CD14-positive monocyte (primary cell): ENCODE data around the gene KRT38. TPM values are rescaled to one million over a fixed set of nuclear protein-coding genes. Genes with fewer than 3 reads are reported as not detected.

ENCODE experiments used
- DNase-seq, 3 donors: peaks; one replicate each; pipeline ENCODE4 v3.0.0-alpha.2; 2011 to 2022
- H2AFZ ChIP-seq: 2 replicates; pipeline ENCODE4 v1.6.0; 2012; ENCODE audit warnings: mild to moderate bottlenecking, low read depth, low read length, inconsistent platforms; ENCODE audit not compliant: insufficient read depth, poor library complexity, severe bottlenecking
- H3K27ac ChIP-seq, 2 donors: 1 replicate in 1 of 2; 2 replicates in 1 of 2; pipeline ENCODE4 v1.5.1; 2012 to 2013; ENCODE audit warnings: low read length in 2 of 2, control low read depth in 1 of 2, inconsistent platforms in 1 of 2, low read depth in 1 of 2, mild to moderate bottlenecking in 1 of 2
- H3K27me3 ChIP-seq, 2 donors: one replicate each; pipeline versions ENCODE4 v1.6.0 to v1.6.1; 2011 to 2013; ENCODE audit warnings: low read length in 2 of 2; ENCODE audit not compliant: control insufficient read depth in 2 of 2, insufficient read depth in 2 of 2
- H3K36me3 ChIP-seq, 2 donors: replicated peaks in 1 of 2; 1 replicate in 1 of 2; 2 replicates in 1 of 2; pipeline versions ENCODE4 v1.5.1 to v1.6.1; 2012 to 2013; ENCODE audit warnings: low read length in 2 of 2, control low read depth in 1 of 2, inconsistent platforms in 1 of 2, mild to moderate bottlenecking in 1 of 2; ENCODE audit not compliant: insufficient read depth in 2 of 2, control insufficient read depth in 1 of 2
- H3K4me1 ChIP-seq, 2 donors: 1 replicate in 1 of 2; 2 replicates in 1 of 2; pipeline versions ENCODE4 v1.5.1 to v1.6.1; 2012 to 2013; ENCODE audit warnings: low read length in 2 of 2, control low read depth in 1 of 2, inconsistent platforms in 1 of 2, mild to moderate bottlenecking in 1 of 2, moderate library complexity in 1 of 2; ENCODE audit not compliant: insufficient read depth in 2 of 2, control insufficient read depth in 1 of 2
- H3K4me2 ChIP-seq: replicated peaks from 2 replicates; pipeline ENCODE3; 2012; ENCODE audit warnings: low read length, moderate library complexity, mild to moderate bottlenecking; ENCODE audit not compliant: poor library complexity, severe bottlenecking; ENCODE audit errors: extremely low read depth
- H3K4me3 ChIP-seq, 3 experiments: fragments of 200-600 bp in 1 of 3; sonication (generic) in 1 of 3; replicated peaks in 1 of 3; 1 replicate in 2 of 3; 2 replicates in 1 of 3; pipeline ENCODE4 v1.5.1; 2011 to 2013; ENCODE audit warnings: low read length in 3 of 3, mild to moderate bottlenecking in 3 of 3, control low read depth in 2 of 3, low read depth in 2 of 3, inconsistent platforms in 1 of 3, moderate library complexity in 1 of 3
- H3K79me2 ChIP-seq: 2 replicates; pipeline ENCODE4 v1.6.0; 2012; ENCODE audit warnings: mild to moderate bottlenecking, control low read depth, inconsistent platforms, low read length, moderate library complexity; ENCODE audit not compliant: insufficient read depth
- H3K9ac ChIP-seq: 2 replicates; pipeline ENCODE4 v1.6.0; 2017; ENCODE audit warnings: low read length, mild to moderate bottlenecking; ENCODE audit not compliant: insufficient read depth, poor library complexity, severe bottlenecking
- H3K9me3 ChIP-seq, 2 donors: replicated peaks in 1 of 2; 1 replicate in 1 of 2; 2 replicates in 1 of 2; pipeline versions ENCODE4 v1.5.1 to v1.6.1; 2012 to 2013; ENCODE audit warnings: low read length in 2 of 2, control low read depth in 1 of 2; ENCODE audit not compliant: control insufficient read depth in 1 of 2, insufficient read depth in 1 of 2
- H4K20me1 ChIP-seq: 2 replicates; pipeline ENCODE4 v1.6.0; 2012; ENCODE audit warnings: mild to moderate bottlenecking, low read length, control low read depth, moderate library complexity; ENCODE audit not compliant: insufficient read depth
- H3K27ac Mint-ChIP-seq, 7 donors: one replicate each; pipeline ENCODE4 v1.8.0; 2020; ENCODE audit warnings: mild to moderate bottlenecking in 7 of 7, mixed read lengths in 7 of 7, moderate library complexity in 6 of 7, inconsistent platforms in 2 of 7
- H3K27me3 Mint-ChIP-seq, 3 donors: one replicate each; pipeline ENCODE4 v1.8.0; 2021 to 2022; ENCODE audit warnings: low read depth in 3 of 3, mild to moderate bottlenecking in 3 of 3, mixed read lengths in 3 of 3, moderate library complexity in 3 of 3, inconsistent platforms in 1 of 3
- H3K36me3 Mint-ChIP-seq, 2 donors: one replicate each; pipeline ENCODE4 v1.8.0; 2020; ENCODE audit warnings: mixed read lengths in 2 of 2, inconsistent platforms in 1 of 2, mild to moderate bottlenecking in 1 of 2
- H3K4me1 Mint-ChIP-seq: one replicate; pipeline ENCODE4 v1.8.0; 2020; ENCODE audit warnings: mild to moderate bottlenecking, mixed read lengths
- H3K4me3 Mint-ChIP-seq, 2 donors: one replicate each; pipeline ENCODE4 v1.8.0; 2020; ENCODE audit warnings: mild to moderate bottlenecking in 2 of 2, mixed read lengths in 2 of 2, moderate library complexity in 1 of 2
- H3K9me3 Mint-ChIP-seq, 7 donors: one replicate each; pipeline ENCODE4 v1.8.0; 2020 to 2022; ENCODE audit warnings: mixed read lengths in 7 of 7, mild to moderate bottlenecking in 6 of 7, moderate library complexity in 6 of 7, inconsistent platforms in 2 of 7
- WGBS: methylation state at CpG from one replicate; pipeline ENCODE4 v1.1.5; 2013; ENCODE audit warnings: missing lambda C conversion rate; ENCODE audit not compliant: insufficient coverage; 5-methylcytosine and 5-hydroxymethylcytosine counted together
- intact Hi-C, 2 donors: fragments of 100-400 bp; cut with micrococcal nuclease; formaldehyde crosslinking; loops; one replicate each; pipeline versions ENCODE4 v1.15.0 to v1.15.1; 2023
- polyA plus RNA-seq, 3 donors: library from polyadenylated mRNA; depleted of rRNA in 1 of 3; unstranded in 2 of 3; stranded (reverse) in 1 of 3; fragments of 300-500 nt in 2 of 3; fragments of >200 nt in 1 of 3; fragmentation: Illumina TruSeq in 2 of 3; gene quantifications; 1 replicate in 2 of 3; 2 replicates in 1 of 3; pipeline ENCODE4 v1.2.3, GENCODE V29; 2012 to 2021
- TF ChIP-seq, protein P1 (sequence below): fragments of 200-600 bp; IDR thresholded peaks from one replicate; pipeline ENCODE4 v1.8.0; 2022; ENCODE audit warnings: antibody characterized with exemption, mild to moderate bottlenecking

Gene KRT38
- polyA plus RNA-seq, 3 donors = not detected

DNA sequence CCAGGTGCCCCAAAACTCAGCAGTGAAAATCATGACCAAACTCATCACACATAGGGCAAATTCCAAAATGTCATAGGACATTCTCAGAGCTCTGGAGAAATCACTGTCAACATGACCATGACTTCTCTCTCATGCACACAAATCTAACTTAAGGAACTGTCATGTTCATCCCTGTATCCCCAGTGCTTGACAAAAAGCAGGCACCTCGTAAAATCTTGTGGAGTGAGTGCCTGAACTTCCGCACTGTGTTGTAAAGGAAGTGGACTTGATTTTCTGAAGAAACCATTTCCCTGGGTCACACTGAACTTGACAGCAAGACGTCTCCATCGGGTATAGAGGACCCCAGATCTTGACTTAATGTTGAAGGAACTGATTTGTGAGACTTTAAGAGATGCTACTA lies 19.2 kb downstream of the KRT38 start:
- Histone ChIP-seq H3K27ac (no peak overlapping the region), H3K79me2 (no peaks in the 10 kb centered on the region), H2AFZ (no peak overlapping the region), H3K4me3 (no peak overlapping the region), H4K20me1 (no peaks in the 10 kb centered on the region), H3K4me1 (peaks cover 4 to 5% of the 10 kb centered on the region in 2 donors), H3K9ac (no peak overlapping the region), H3K36me3 (no peaks in the 10 kb centered on the region), H3K4me2 (no peak overlapping the region), H3K9me3 (no peaks in the 10 kb centered on the region), H3K27me3 (no peaks in the 10 kb centered on the region)
- no peaks in the 10 kb centered on the region for H3K9me3 Mint-ChIP-seq
- peaks cover 7% of the 10 kb centered on the region for H3K4me1 Mint-ChIP-seq
- H3K27ac Mint-ChIP-seq = no peak overlapping the region
- WGBS = 75% methylated on average over 2 of the region's 4 CpGs
- DNase-seq = no peak
- no peak overlapping the region for H3K4me3 Mint-ChIP-seq
- no peaks in the 10 kb centered on the region for H3K36me3 Mint-ChIP-seq
- H3K27me3 Mint-ChIP-seq = peaks cover 4 to 9% (median 6%) of the 10 kb centered on the region in 3 donors
- TF ChIP-seq, protein P1, sequence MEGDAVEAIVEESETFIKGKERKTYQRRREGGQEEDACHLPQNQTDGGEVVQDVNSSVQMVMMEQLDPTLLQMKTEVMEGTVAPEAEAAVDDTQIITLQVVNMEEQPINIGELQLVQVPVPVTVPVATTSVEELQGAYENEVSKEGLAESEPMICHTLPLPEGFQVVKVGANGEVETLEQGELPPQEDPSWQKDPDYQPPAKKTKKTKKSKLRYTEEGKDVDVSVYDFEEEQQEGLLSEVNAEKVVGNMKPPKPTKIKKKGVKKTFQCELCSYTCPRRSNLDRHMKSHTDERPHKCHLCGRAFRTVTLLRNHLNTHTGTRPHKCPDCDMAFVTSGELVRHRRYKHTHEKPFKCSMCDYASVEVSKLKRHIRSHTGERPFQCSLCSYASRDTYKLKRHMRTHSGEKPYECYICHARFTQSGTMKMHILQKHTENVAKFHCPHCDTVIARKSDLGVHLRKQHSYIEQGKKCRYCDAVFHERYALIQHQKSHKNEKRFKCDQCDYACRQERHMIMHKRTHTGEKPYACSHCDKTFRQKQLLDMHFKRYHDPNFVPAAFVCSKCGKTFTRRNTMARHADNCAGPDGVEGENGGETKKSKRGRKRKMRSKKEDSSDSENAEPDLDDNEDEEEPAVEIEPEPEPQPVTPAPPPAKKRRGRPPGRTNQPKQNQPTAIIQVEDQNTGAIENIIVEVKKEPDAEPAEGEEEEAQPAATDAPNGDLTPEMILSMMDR = no peak
- intact Hi-C loops = no loop called here

DNA sequence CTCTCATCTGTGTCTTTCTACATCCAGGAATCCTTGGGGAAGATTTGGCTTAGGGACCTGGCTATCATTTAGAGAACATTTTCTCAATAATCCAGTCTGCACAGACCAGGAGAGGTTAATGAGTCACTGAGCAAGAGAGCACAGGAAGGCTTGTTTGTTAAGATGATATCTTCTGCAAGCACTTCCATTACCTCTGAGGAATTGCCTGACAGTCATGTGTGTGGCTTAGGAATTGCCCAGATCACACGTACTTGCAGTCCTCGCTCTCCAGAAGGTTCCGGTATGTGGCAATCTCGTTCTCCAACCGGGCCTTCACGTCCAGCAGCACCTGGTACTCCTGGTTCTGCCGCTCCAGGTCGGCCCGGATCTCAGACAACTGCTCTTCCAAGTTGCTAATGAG lies 19.7 kb downstream of the KRT38 start:
- Histone ChIP-seq H3K27me3 (no peaks in the 10 kb centered on the region), H3K27ac (no peak overlapping the region), H3K9ac (no peak overlapping the region), H2AFZ (no peak overlapping the region), H4K20me1 (no peaks in the 10 kb centered on the region), H3K79me2 (no peaks in the 10 kb centered on the region), H3K9me3 (no peaks in the 10 kb centered on the region), H3K36me3 (no peaks in the 10 kb centered on the region), H3K4me1 (peaks cover 4 to 5% of the 10 kb centered on the region in 2 donors), H3K4me3 (no peak overlapping the region), H3K4me2 (no peak overlapping the region)
- Mint-ChIP-seq H3K4me1 (peaks cover 7% of the 10 kb centered on the region), H3K9me3 (no peaks in the 10 kb centered on the region), H3K27me3 (peaks cover 4 to 9% (median 7%) of the 10 kb centered on the region in 3 donors), H3K36me3 (no peaks in the 10 kb centered on the region), H3K27ac (no peak overlapping the region), H3K4me3 (no peak overlapping the region)
- TF ChIP-seq, protein P1 = no peak
- intact Hi-C loops = no loop called here
- WGBS = 84% methylated on average over 9 of the region's 9 CpGs
- DNase-seq = no peak
